Superior temporal gyrus (tissue), 1 donor: ENCODE data around the gene SIGLEC12.
A peak's percentile ranks its signal among the peaks of the same experiment; 100 is the strongest.

ENCODE experiments used
- DNase-seq: peaks from one replicate; pipeline ENCODE4 v3.0.0-alpha.2; 2016; ENCODE audit errors: extremely low spot score

SIGLEC12 gene

GRCh38 chr19:51501594-51502263 is at the start of gene SIGLEC12:
SIGLEC12 (minus strand) TSS chr19:51501800; CDS start chr19:51501733, 67 bp downstream.
- peak; percentile 18 for DNase-seq

DNA sequence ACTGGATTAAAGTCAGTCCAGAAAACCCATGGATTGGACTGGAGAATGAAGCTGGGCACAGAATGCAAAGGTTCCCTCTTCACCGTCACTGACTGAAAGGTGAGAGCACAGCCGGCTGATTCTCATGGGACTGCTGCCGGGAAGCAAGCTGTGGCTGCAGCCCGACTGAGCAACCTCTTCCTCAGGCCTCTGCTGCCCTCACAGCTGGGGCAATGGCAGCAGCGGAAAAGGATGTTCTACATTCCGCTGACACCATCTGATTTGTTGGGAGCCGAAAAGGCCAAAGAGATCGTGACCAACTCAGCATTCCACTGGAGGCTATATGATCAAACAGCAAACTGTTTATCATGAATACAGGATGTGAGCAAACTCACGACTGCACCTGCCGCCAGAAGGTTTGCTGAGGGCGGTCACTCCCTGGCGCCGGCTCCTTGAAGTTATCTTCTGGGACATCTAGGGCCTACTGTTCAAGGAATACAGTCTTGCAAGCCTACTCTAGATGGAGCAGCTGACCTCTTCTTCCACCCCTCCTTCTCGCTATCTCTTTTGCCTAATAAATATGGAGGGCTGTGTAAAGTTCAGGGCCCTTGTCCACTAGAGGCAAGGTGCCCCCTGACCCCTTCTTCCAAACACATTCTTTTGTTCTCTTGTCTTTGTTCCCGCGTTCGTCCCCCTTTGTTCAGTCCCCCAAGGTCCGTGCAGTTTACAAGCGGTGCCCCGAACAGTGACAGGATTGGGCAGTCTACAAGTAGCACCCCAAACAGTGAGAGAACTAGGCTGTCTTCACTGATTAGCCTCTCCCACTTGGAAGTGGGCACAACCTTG is 49.5 kb upstream of the SIGLEC12 start:
- DNase-seq: no peak

- no peak for DNase-seq
These were observed 48.1 kb upstream of the SIGLEC12 start for GRCh38 chr19:51549533-51550324.

GRCh38 chr19:51548891-51549305 is 47.3 kb upstream of the SIGLEC12 start:
- no peak for DNase-seq

DNA sequence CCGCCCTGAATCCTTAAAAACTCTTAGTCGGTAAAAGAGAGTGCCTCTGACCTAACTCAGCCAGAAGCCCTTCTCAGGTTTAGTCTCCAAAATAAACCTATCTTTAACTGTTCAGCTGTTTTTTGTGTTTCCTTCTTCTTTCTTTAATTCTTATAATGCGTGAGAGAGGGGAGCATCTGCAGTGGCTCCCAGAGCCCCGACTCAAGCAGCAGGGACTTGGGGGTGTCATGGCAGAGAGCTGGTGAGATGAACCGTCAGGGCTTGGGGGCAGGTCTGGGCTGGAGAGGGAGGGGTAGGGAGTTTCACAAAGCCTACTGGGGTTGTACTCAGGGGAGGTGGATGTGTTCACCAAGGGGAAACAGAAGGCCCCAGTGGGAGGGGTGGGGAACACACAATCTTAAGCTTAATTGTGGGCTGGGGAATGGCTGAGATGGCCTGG is 46.6 kb upstream of the SIGLEC12 start:
- DNase-seq: no peak

GRCh38 chr19:51547397-51548212 is 46.0 kb upstream of the SIGLEC12 start:
- DNase-seq: no peak

DNA sequence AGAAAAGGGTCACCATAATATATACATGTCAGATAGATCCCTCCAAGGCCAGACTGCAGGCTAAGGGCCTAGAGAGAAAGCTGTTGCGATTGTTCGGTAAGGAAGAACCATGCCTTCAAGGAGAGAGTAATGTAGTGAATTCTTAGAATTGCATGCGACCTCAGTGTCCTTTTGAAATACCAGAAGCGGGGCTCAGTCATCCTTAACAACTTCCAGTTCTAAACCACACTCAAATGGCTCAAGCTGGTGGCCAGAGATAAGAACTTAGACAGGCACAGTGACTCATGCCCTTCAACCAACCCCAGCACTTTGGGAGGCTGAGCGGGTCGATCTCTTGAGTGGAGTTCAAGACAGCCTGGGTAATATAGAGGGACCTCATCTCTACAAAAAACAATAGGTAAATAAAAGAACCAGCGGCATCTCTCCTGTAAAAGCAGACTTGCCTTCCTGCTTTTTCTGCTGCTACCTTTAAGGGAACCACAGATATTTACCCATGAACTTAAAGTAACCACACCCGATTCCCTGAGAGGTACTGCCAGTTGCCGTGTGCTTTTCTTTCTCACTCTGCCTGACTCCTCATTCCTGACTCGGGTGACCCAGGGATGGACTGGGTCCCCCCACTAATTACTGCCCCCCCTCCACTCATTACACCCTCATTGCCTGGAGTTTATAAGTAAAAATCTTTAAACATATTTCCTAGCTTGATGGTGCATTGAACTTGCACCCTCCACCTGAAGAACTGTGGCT is 45.2 kb upstream of the SIGLEC12 start:
- DNase-seq: no peak

- DNase-seq: no peak
These were observed 44.6 kb upstream of the SIGLEC12 start for GRCh38 chr19:51546107-51546649.

DNA sequence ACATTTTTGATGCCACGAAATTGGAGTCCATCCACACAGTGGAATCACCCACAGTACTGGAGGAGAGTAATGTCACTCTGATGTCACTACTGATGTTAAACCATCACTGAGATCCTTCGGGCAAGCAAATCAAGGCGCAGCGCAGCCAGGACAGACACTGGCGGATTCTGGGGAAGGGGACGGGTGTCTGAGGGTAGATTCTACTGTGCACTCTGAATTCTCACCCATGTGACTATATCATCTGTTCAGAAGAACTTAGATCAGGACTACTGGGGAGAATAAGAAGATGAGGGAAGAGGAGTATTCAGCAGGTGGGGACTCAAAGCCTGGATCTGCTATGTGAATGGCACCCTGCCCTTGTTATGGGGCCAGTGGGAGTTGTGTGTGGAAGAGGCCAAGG is 42.4 kb upstream of the SIGLEC12 start:
- DNase-seq: no peak

- DNase-seq: no peak
These were observed 41.1 kb upstream of the SIGLEC12 start for GRCh38 chr19:51542699-51543098.

DNA sequence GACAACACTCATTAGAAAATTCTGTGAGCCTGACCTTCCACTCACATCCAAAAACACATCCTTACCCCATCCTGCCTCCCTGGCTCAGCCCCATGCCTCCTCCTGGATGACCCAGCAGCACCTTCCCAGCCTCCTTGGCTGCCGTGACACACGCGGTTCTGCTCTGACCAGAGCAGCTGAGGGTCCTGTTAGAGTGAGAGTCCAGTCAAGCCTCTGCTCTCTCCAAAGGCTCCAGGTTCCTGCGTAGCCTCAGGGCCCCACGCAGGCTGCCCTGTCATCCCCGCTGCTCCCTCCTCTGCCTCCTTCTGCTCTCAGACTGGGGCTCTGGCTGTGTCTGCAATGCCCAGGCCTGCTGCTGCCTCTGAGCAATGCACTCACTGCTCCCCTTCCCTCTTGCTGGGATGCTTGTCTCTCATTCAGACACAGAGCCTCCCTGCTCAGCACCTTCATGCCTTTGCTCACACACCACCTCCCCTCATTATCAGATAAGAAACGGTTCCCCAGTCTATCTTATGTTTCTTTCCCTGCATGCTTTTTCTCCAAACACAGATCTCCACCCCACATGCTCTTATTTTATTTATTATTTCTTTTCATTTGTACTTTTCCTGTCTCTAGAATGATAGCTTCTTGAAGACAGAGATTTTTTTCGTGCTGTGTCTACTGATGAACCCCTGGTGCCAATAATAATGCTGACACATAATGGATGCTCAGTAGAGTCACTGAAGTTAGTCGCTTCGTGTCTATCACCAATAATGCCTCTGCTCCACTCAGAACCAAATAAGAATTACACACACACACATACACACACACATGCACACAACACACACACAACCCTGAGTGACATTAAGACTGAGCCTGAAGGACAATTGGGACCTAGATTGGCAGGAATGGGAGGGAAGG is 40.1 kb upstream of the SIGLEC12 start:
- DNase-seq: no peak

GRCh38 chr19:51539821-51540366 is 38.3 kb upstream of the SIGLEC12 start:
- DNase-seq: no peak

- no peak for DNase-seq
These were observed 33.9 kb upstream of the SIGLEC12 start for GRCh38 chr19:51535535-51535934.

DNA sequence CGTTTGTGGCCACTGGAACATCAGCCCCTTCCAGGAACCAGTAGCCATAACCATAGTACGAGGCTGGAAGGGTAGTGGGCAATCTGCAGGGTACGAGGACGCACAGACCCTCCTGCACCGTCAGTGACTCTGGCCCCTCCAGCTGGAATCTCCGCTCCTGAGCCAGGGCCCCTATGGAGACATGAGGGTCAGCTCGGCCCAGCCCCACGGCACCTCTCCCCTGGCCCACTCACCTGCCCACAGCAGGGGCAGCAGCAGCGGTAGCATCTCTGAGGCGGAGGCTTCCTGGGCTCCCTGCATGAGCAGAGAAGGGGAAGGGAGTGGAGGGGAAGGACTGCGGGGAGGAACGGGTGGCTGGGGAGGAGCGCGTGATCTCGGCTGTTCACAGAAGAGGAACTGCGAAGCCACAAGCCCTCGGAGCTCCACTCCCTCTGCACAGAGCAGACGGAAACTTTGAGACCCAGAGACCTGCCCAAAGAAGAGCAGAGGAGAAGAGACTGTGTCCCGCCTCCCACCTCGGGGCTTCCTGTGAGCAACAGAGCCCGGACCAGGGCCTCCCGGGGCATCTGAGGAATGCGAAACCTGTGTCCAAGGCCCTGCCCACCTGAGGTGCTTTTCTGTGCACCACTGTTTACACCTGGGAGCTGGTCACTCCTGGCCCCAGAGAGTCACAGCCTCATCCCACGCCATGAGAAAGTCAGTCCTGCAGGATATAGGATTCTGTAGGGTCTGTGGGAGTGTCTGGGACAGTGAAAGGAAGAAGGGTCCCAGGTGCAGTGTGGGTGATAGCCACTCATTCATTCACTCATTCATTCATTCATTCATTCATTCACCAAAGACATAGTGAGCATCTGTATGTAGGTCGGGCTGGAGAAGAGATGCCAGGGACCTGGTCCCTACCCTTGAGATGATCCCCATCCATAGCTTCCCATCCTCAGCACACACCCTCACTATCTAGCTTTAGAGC is 30.0 kb upstream of the SIGLEC12 start, which contains the start of gene SIGLEC6:
SIGLEC6 (minus strand) TSS at position 322 of the 967 bp plus-strand sequence; CDS start at position 300, 22 bp downstream.
- peak; percentile 10 for DNase-seq

DNA sequence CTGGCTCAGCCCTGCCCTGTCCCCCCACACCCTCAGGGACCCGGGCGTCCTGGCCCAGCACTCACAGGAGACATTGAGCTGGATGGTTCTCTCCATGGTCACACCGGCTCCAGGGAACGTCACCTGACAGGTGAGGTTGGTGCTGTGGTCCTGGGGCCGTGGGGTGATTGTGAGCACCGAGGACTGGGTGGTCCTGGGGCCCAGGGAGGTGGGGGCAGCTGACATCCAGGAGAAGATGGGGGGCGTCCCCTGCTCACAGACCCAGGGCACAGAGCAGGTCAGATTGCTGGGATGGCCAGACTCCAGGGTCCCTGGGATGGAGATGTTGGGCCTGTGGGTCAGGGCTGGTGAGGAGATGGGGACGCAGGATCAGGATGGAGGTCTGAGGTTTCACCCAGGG is 29.0 kb upstream of the SIGLEC12 start:
- DNase-seq: no peak

GRCh38 chr19:51529301-51529700 is 27.7 kb upstream of the SIGLEC12 start:
- no peak for DNase-seq

- no peak for DNase-seq
These were observed 24.1 kb upstream of the SIGLEC12 start for GRCh38 chr19:51525651-51526050.
